K562 (cell line): ENCODE measurements around the gene RAB3IP. TPM values are rescaled to one million over a fixed set of nuclear protein-coding genes. Genes with fewer than 3 reads are reported as not detected.
"Not testable (repeated sequence)": the region's sequence is repeated elsewhere in the genome, so short reads cannot be mapped to it uniquely, and the experiment has no call there.

ENCODE experiments used
- ATAC-seq: fragments of 200-7000 bp; cut with Tn5 transposase; 3 replicates; pipeline ENCODE4 v1.9.1; 2020; ENCODE audit warnings: moderate library complexity
- BruUV-seq: library from RNA; stranded (reverse); fragments of 400-500 nt; replicated peaks from 2 replicates; lab custom pipeline; 2021; lab: Mats Ljungman, UMichigan
- CTCF ChIA-PET: fragments of 300-600 bp; formaldehyde crosslinking; extraction: SDS; loops from one replicate; lab custom pipeline; 2021; ENCODE audit warnings: low intra/inter-chr PET ratio; lab: Yijun Ruan, JAX
- POLR2A ChIA-PET: fragments of 300-600, 350-650 bp; sonication (Branson Sonifier 250); formaldehyde crosslinking; extraction: SDS; loops from one replicate; lab custom pipeline; 2021; ENCODE audit warnings: antibody characterized with exemption, inconsistent platforms; lab: Yijun Ruan, JAX
- DNase-seq, 4 experiments: peaks; one replicate each; pipeline versions ENCODE4 v3.0.0 to v3.0.0-alpha.2; 2011 to 2018; ENCODE audit warnings: low spot score in 3 of 4, mixed read lengths in 3 of 4; ENCODE audit errors: extremely low read depth in 1 of 4
- FAIRE-seq: peaks from 2 replicates; lab custom pipeline; 2011; peaks lifted over from hg19 to GRCh38; lab: Jason Lieb, UNC
- H2AFZ ChIP-seq: 2 replicates; pipeline ENCODE4 v1.6.0; 2011; ENCODE audit warnings: low read depth, low read length, control low read depth, inconsistent platforms
- H3K27ac ChIP-seq: fragments of 200-600 bp; 3 replicates; pipeline ENCODE4 v1.8.0; 2011; ENCODE audit warnings: low read depth, mild to moderate bottlenecking, control low read depth, inconsistent platforms, low read length, moderate library complexity, mixed read lengths; ENCODE audit errors: extremely low read depth
- H3K27me3 ChIP-seq, 2 experiments: fragments of 300-600 bp in 1 of 2; 2 replicates in 1 of 2; 3 replicates in 1 of 2; pipeline versions ENCODE4 v1.6.0 to v1.8.0; 2011; ENCODE audit warnings: inconsistent platforms in 2 of 2, low read length in 2 of 2, mild to moderate bottlenecking in 1 of 2, mixed read lengths in 1 of 2, moderate library complexity in 1 of 2; ENCODE audit not compliant: control insufficient read depth in 2 of 2, insufficient read depth in 2 of 2
- H3K36me3 ChIP-seq: fragments of 300-600 bp; 3 replicates; pipeline ENCODE4 v1.8.0; 2011; ENCODE audit warnings: mild to moderate bottlenecking, low read length, inconsistent platforms; ENCODE audit not compliant: control insufficient read depth, insufficient read depth
- H3K4me1 ChIP-seq, 2 experiments: fragments of 200-600 bp in 1 of 2; replicated peaks in 1 of 2; 2 replicates in 1 of 2; 3 replicates in 1 of 2; pipeline versions ENCODE4 v1.5.1 to v1.8.0; 2011; ENCODE audit warnings: inconsistent platforms in 2 of 2, low read length in 2 of 2, mild to moderate bottlenecking in 1 of 2, mixed read lengths in 1 of 2, moderate library complexity in 1 of 2; ENCODE audit not compliant: control insufficient read depth in 2 of 2, insufficient read depth in 2 of 2
- H3K4me2 ChIP-seq: 2 replicates; pipeline ENCODE4 v1.6.1; 2011; ENCODE audit warnings: low read length, control low read depth, inconsistent platforms, mixed read lengths; ENCODE audit not compliant: insufficient read depth
- H3K4me3 ChIP-seq: fragments of 200-600 bp; sonication (generic), shearing (Covaris generic); 2 replicates; pipeline ENCODE4 v1.5.1; 2016; ENCODE audit warnings: control low read depth, inconsistent platforms
- H3K79me2 ChIP-seq: fragments of 200-600 bp; 3 replicates; pipeline ENCODE4 v1.8.0; 2011; ENCODE audit warnings: low read length, inconsistent platforms; ENCODE audit not compliant: control insufficient read depth, insufficient read depth
- H3K9ac ChIP-seq, 2 experiments: 2 replicates each; pipeline versions ENCODE4 v1.6.0 to v1.6.1; 2011; ENCODE audit warnings: low read depth in 2 of 2, low read length in 2 of 2, control low read depth in 1 of 2, inconsistent platforms in 1 of 2, mild to moderate bottlenecking in 1 of 2, mixed read lengths in 1 of 2; ENCODE audit not compliant: insufficient read depth in 1 of 2
- H3K9me1 ChIP-seq: one replicate; pipeline ENCODE4 v1.6.0; 2011; ENCODE audit warnings: inconsistent platforms, mild to moderate bottlenecking, low read length, moderate library complexity; ENCODE audit not compliant: control insufficient read depth, insufficient read depth
- H3K9me3 ChIP-seq: replicated peaks from 2 replicates; pipeline ENCODE4 v1.5.1; 2011; ENCODE audit warnings: low read depth, low read length, inconsistent platforms; ENCODE audit not compliant: control insufficient read depth, insufficient read depth
- H4K20me1 ChIP-seq: replicated peaks from 2 replicates; pipeline ENCODE4 v1.6.1; 2011; ENCODE audit warnings: low read length, inconsistent platforms, mixed read lengths; ENCODE audit not compliant: control insufficient read depth, insufficient read depth
- ZNF217 ChIP-seq: sonication (generic); formaldehyde crosslinking; IDR thresholded peaks from 2 replicates; pipeline ENCODE4 v1.8.0; 2022; ENCODE audit warnings: mild to moderate bottlenecking, missing genetic modification reagents
- ZNF354B ChIP-seq: fragments of 250-450 bp; sonication (Bioruptor Pico); IDR thresholded peaks from 2 replicates; pipeline ENCODE4 v1.4.0; 2020
- ZNF507 ChIP-seq: conservative IDR thresholded peaks from 2 replicates; pipeline ENCODE4 v1.6.1; 2017; ENCODE audit warnings: missing genetic modification characterization, missing compliant biosample characterization
- WGBS: fragments of 100-300 bp; shearing (Covaris generic); methylation state at CpG from one replicate; pipeline ENCODE4 v1.1.6; 2016; ENCODE audit warnings: low coverage, mixed read lengths; ENCODE audit not compliant: insufficient coverage; ENCODE audit errors: missing lambda C conversion rate; 5-methylcytosine and 5-hydroxymethylcytosine counted together
- in situ Hi-C: fragments of 300-500 bp; cut with MboI; formaldehyde crosslinking; loops from 4 replicates; pipeline ENCODE4 v1.15.0; 2018; ENCODE audit warnings: inconsistent platforms, mixed read lengths
- intact Hi-C: fragments of 100-400 bp; cut with micrococcal nuclease; formaldehyde crosslinking; loops from 2 replicates; pipeline ENCODE4 v1.14.2; 2022
- polyA plus RNA-seq, 8 experiments: library from polyadenylated mRNA; depleted of rRNA in 4 of 8; stranded (reverse) in 5 of 8; unstranded in 3 of 8; fragments of >200 nt; fragmentation: Nextera tagmentation in 2 of 8; fragmentation: Illumina TruSeq in 1 of 8; extraction: Ambion mirVana in 2 of 8; extraction: Trizol in 1 of 8; gene quantifications; 2 replicates each; pipeline versions ENCODE4 v1.2.1 to v1.2.3, GENCODE V29; 2011 to 2014; ENCODE audit warnings: inconsistent platforms in 1 of 8, missing spikeins in 1 of 8
- total RNA-seq, 7 experiments: library from RNA; depleted of rRNA in 6 of 7; stranded (reverse); fragments of >200 nt in 6 of 7; fragmentation: Illumina TruSeq in 2 of 7; extraction: Trizol in 2 of 7; gene quantifications; 2 replicates each; pipeline versions ENCODE4 v1.2.1 to v1.2.3, GENCODE V29; 2011 to 2021; ENCODE audit warnings: low replicate concordance in 1 of 7
- TF ChIP-seq, protein P1 (sequence below): fragments of 250-450 bp; sonication (Bioruptor Pico); IDR thresholded peaks from 2 replicates; pipeline ENCODE4 v1.9.0; 2021; ENCODE audit warnings: mild to moderate bottlenecking, inconsistent platforms

Gene RAB3IP
- total and polyA plus RNA-seq, 9 of the 15 experiments (the other 6 are each of a cell fraction or from before 2014, with no cell fraction given), result 5.6 to 25.5 (median 11.3) TPM

DNA sequence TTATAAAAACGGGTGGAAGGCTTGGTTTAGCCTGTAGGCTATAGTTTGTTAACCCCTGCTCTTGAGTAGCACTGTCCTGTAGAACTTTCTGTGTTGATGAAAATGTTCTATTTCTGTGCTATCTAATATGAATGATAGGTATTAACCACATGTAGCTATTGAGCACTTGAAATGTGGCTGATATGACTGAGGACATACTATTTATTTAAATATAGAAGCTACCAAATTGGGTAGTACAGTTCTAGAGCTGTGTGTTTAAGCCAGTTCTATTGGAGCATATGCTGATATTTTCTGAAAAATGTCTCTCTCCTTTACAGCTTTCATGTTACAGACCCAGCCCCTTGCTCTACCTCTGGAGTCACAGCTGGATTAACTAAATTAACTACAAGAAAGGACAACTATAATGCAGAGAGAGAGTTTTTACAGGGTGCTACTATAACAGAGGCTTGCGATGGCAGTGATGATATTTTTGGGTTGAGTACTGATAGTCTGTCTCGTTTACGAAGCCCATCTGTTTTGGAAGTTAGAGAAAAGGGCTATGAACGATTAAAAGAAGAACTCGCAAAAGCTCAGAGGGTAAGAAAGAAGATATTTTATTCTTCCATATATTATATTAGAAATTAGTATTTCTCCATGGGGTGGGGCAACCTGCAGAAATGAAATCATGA lies 17.6 kb downstream of the RAB3IP start (continued):
- no peak for TF ChIP-seq ZNF217 (CRISPR knock-in tag)

DNA sequence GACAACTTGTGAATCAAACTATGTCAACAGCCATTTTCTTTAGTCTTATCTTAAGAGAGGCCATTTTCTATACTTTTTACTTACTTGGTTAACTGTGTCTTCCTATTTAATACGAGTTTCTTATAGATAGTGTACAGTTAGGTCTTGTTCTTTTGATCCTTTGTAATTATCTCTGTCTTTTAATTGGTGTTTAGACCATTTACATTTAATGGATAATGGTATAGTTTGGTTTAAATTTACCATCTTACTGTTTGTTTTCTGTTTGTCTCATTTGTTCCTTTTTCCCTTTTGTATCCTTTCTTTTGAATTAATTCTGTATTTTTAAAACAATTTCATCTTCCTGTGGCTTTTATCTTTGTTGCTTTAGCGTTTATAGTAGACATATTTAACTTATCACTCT lies 19.4 kb downstream of the RAB3IP start:
- H3K79me2 ChIP-seq, result no peaks in the 10 kb centered on the region
- no peaks in the 10 kb centered on the region for H3K27me3 ChIP-seq
- no peak for ATAC-seq
- in situ Hi-C loops, result no loop called here
- ChIA-PET CTCF (no interaction called here), POLR2A (no interaction called here)
- DNase-seq, result no peak
- no peak overlapping the region for H3K4me2 ChIP-seq
- 5% methylated on average over 2 of the region's 2 CpGs for WGBS
- no peak overlapping the region for H2AFZ ChIP-seq
- no peaks in the 10 kb centered on the region for H3K4me1 ChIP-seq
- no TSS peak for BruUV-seq
- no peak for FAIRE-seq
- intact Hi-C loops, result no loop called here
- no peaks in the 10 kb centered on the region for H3K36me3 ChIP-seq
- no peaks in the 10 kb centered on the region for H3K9me1 ChIP-seq
- 0 out of 2 replicates have a peak, but pooled peaks cover 3% of the 10 kb centered on the region for H3K9me3 ChIP-seq
- H3K9ac ChIP-seq, result no peak overlapping the region
- no peak overlapping the region for H3K27ac ChIP-seq
- H4K20me1 ChIP-seq, result no peaks in the 10 kb centered on the region
- H3K4me3 ChIP-seq, result no peak overlapping the region
- TF ChIP-seq, protein P1, sequence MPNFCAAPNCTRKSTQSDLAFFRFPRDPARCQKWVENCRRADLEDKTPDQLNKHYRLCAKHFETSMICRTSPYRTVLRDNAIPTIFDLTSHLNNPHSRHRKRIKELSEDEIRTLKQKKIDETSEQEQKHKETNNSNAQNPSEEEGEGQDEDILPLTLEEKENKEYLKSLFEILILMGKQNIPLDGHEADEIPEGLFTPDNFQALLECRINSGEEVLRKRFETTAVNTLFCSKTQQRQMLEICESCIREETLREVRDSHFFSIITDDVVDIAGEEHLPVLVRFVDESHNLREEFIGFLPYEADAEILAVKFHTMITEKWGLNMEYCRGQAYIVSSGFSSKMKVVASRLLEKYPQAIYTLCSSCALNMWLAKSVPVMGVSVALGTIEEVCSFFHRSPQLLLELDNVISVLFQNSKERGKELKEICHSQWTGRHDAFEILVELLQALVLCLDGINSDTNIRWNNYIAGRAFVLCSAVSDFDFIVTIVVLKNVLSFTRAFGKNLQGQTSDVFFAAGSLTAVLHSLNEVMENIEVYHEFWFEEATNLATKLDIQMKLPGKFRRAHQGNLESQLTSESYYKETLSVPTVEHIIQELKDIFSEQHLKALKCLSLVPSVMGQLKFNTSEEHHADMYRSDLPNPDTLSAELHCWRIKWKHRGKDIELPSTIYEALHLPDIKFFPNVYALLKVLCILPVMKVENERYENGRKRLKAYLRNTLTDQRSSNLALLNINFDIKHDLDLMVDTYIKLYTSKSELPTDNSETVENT (CRISPR knock-in tag), result no peak
- peak; percentile 98 for TF ChIP-seq ZNF507 (tag)
- TF ChIP-seq ZNF354B (CRISPR knock-in tag), result peak; percentile 90

DNA sequence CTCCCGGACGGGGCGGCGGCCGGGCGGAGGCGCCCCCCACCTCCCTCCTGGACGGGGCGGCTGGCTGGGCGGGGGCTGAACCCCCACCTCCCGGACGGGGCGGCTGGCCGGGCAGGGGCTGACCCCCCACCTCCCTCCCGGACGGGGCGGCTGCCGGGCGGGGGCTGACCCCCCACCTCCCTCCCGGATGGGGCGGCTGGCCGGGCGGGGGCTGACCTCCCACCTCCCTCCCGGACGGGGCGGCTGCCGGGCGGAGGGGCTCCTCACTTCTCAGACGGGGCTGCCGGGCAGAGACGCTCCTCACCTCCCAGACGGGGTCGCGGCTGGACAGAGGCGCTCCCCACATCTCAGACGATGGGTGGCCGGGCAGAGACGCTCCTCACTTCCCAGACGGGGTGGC lies 20.9 kb downstream of the RAB3IP start:
- H3K9me1 ChIP-seq, H3K9me3 ChIP-seq, FAIRE-seq, CTCF ChIA-PET, H3K4me3 ChIP-seq, H3K9ac ChIP-seq, H3K27me3 ChIP-seq, DNase-seq, H3K4me1 ChIP-seq, POLR2A ChIA-PET, BruUV-seq, intact Hi-C loops, in situ Hi-C loops, H3K4me2 ChIP-seq, H3K36me3 ChIP-seq, H3K27ac ChIP-seq, H3K79me2 ChIP-seq, ATAC-seq, H2AFZ ChIP-seq, H4K20me1 ChIP-seq: not testable (repeated sequence)
- WGBS, result no CpG with 5 or more reads among the region's 39 CpGs
